D721Med (cell line): ENCODE results near the gene DTX4.

Experiments used
- DNase-seq: peaks from one replicate; pipeline ENCODE4 v3.0.0; 2011; ENCODE audit warnings: low spot score; ENCODE audit not compliant: insufficient read length
- FAIRE-seq: peaks from 2 replicates; lab custom pipeline; 2011; peaks lifted over from hg19 to GRCh38; lab: Jason Lieb, UNC
- TF ChIP-seq, protein P1 (sequence below): IDR thresholded peaks from 2 replicates; pipeline ENCODE4 v1.5.1; 2012; ENCODE audit warnings: mild to moderate bottlenecking, control low read depth; ENCODE audit not compliant: insufficient read depth; ENCODE audit errors: missing control alignments

DTX4 gene

DNA sequence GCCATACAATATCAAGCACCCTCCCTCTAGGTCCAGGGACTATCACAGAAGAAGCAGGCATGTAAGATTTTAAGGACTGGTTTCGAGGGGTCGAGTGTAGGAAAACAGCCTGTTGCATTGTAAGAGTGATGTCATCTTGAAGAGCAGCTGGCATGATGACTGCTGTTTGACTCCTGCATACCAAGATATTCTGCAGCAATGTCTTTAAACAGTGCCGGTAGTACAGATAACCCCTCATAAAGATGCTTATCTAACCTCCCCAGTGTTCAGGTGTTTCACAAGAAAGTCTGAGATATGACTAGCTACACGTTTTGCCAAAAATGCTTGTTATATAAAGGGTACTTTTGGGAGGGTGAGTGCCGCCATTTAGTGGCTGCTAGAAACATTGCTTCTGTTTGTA, 17.3 kb upstream of the DTX4 start:
- no peak for DNase-seq
- no peak for FAIRE-seq
- TF ChIP-seq, protein P1, sequence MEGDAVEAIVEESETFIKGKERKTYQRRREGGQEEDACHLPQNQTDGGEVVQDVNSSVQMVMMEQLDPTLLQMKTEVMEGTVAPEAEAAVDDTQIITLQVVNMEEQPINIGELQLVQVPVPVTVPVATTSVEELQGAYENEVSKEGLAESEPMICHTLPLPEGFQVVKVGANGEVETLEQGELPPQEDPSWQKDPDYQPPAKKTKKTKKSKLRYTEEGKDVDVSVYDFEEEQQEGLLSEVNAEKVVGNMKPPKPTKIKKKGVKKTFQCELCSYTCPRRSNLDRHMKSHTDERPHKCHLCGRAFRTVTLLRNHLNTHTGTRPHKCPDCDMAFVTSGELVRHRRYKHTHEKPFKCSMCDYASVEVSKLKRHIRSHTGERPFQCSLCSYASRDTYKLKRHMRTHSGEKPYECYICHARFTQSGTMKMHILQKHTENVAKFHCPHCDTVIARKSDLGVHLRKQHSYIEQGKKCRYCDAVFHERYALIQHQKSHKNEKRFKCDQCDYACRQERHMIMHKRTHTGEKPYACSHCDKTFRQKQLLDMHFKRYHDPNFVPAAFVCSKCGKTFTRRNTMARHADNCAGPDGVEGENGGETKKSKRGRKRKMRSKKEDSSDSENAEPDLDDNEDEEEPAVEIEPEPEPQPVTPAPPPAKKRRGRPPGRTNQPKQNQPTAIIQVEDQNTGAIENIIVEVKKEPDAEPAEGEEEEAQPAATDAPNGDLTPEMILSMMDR = no peak

DNA sequence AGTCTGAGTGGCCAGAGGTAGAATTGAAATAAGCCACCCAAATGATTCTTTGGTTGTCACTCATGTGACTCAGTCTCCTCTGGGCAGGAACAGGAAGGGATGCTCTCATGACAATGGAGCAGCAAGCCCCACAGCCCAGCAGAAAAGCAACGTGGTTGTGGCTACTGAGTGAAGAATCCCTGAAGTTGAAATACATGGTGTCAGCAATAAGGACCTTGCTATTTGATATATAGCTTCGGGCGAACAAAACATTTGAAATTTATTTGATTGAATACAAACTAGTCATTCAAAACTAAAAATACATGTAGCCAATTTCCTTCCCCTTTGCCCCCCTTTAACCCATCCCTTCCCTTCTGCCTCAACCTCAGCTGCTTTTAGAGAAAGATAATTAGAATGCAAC, 14.5 kb upstream of the DTX4 start:
- FAIRE-seq = no peak
- DNase-seq = no peak
- TF ChIP-seq, protein P1 = no peak

DNA sequence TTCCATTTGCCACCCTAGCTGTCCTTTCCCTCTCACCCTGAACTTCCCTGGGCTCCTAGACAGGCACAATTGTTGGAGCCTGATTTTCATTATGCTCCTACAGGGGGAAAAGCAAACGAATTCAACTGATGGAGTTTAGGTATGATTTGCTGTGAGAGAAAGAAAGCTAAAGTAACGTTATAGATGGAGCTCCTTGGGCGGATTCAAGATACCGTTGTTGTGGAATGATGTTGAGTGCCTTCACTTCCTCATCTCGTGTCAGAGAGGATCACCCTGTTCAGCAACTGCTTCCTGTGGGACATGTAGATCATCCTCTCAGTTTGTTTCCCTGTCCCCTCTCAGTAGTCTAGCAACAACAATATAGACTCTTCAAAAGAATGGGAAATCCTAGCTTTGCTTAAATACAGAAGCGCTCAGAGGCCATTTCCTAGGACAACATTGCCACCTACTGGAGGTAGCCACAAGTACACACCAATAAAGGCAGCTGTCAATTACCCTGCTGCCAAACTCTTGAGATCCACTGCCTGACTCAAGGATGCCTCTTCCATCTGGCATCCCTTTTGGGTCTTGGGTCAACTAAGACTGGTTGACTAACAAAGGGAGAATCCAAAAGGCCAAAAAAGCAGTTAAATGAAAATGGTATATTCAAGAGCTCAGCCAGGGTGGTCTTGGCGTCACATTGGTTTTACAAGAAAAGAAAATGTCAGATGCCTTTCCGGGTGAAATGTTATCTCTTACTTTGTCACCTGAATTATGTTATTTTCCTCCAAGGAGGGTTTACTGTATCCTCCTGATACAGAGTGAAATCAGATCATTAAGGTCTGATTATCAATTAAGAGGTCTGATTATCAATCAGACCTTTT, 13.5 kb upstream of the DTX4 start:
- FAIRE-seq (no peak), DNase-seq (no peak)
- TF ChIP-seq, protein P1 = peak; percentile 91

DNA sequence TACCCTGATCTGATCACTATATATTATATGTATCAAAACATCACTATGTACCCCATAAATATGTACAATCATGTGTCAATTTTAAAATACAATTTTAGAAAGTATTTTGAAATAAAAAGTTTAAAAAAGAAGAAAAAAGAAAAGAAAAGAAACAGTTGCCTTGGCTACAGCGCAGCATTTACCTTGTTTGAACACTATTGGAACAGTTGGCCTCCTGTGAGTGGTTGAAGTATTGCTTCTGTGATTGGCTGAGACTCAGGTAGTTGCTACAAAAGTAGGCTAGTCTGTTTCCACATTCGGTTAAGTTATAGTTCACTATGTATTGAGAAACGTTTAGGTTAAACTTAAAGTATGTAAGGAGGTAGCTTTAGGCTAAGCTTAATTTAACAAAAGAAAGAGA, 7.9 kb upstream of the DTX4 start:
- DNase-seq (no peak), FAIRE-seq (no peak)
- TF ChIP-seq, protein P1 = no peak

DNA sequence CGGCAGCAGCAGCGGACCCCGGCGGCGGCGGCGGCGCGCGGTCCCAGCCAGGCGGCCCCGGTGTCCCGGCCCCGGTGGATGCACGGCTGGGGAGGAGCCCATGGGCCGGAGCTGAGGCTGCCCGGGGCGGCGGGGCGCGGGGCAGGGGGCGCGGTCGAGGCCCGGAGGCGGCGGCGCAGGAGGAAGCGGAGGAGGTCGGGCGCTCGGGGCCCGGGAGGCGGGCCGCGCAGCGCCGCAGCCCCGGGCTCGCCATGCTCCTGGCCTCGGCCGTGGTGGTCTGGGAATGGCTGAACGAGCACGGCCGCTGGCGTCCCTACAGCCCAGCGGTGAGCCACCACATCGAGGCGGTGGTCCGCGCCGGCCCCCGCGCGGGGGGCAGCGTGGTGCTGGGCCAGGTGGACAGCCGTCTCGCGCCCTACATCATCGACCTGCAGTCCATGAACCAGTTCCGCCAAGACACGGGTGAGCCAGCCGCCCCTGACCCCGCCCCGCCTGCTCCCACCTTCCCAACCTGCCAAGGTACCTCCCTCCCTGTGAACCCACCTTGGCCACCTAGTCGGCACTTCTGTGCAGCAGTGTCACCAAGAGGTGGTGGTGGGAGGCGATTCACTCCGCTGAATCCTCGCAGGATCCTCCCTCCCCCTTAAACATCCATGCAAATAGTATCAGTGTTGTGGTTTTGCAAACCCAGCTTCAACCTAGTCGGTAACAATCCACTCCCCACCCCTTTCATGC, 580 bp downstream of the DTX4 start:
- no peak for FAIRE-seq

DNA sequence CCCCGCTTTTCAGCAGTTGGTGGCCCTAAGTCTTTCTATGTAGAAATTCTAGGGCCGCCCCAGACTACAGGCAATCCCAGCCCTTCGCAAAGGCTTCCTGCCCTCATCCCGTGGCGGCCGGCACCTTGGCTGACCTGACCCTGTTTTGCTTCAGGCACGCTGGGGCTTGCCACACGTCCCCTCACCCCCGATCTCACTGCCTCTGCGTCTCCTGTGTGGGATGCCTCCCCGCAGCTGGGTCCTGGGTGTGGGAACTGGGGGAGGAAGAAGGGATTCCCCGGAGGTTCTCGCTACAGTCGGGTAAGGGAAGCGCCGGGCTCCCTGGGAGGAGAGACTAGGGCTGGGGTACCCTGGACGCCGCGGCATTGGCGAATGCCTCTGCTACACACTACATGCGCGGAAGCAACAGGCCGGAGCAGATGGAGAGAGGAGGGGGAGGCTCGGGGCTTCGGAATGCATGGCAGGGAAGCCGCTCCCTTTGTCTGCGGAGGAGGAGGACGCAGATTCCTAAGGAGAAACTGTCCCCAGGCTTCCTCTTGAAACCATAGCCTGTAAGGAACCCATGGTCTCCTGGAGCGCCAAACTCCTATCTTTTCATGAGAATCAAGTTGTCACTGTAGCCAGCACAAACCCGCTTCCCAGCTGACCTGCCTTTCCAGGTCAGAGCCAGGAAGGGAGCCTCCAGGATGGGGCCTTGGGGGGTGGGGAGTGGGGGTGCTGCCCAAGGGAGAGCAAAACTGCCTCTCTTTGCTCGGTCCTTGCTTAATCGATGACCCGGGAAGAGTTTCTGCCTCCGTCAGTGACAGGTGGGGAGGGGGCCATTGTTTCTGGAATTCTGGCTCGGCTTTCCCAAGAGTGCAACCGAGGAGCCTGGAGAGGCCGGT, 1.4 kb downstream of the DTX4 start:
- TF ChIP-seq, protein P1 = no peak
- DNase-seq (no peak), FAIRE-seq (no peak)

More for the DNA sequence above, 580 bp downstream of the DTX4 start:
- TF ChIP-seq, protein P1 = no peak
- DNase-seq = no peak
